Astrocyte of the cerebellum (primary cell): ENCODE results near the gene AIF1.

Experiments
- DNase-seq: peaks from one replicate; pipeline ENCODE4 v3.0.0-alpha.2; 2011; ENCODE audit warnings: low read depth
- H3K4me3 ChIP-seq: 2 replicates; pipeline ENCODE4 v1.5.1; 2011; ENCODE audit warnings: mild to moderate bottlenecking, low read depth, low read length, moderate library complexity
- CTCF ChIP-seq: IDR thresholded peaks from 2 replicates; pipeline ENCODE4 v1.5.1; 2012; ENCODE audit warnings: low read length, low read depth, moderate library complexity, mild to moderate bottlenecking; ENCODE audit errors: missing control alignments
- in situ Hi-C: cut with HindIII; loops from 2 replicates; pipeline ENCODE4 v1.10.0; 2017; ENCODE audit warnings: low sequenced_read_pairs

The AIF1 gene

GRCh38 chr6:31614075-31614619, 887 bp upstream of the AIF1 start:
- TF ChIP-seq CTCF: no peak
- in situ Hi-C loops: no loop called here
- H3K4me3 ChIP-seq: no peak overlapping the region
- DNase-seq: no peak

- no peak for TF ChIP-seq CTCF
- DNase-seq: no peak
- H3K4me3 ChIP-seq: no peak overlapping the region
- in situ Hi-C loops: loop anchor here (5.0 kb wide), 1 partner anchor 73 kb away; the partner anchor contains the start of gene DDX39B
These were observed 714 bp downstream of the AIF1 start for GRCh38 chr6:31615748-31616147.

- in situ Hi-C loops: loop anchor here (5.0 kb wide), 1 partner anchor 75 kb away; the partner anchor contains the start of gene DDX39B
- H3K4me3 ChIP-seq: no peak overlapping the region
- no peak for DNase-seq
- no peak for TF ChIP-seq CTCF
These were observed 2.0 kb downstream of the AIF1 start for GRCh38 chr6:31617010-31617409.

GRCh38 chr6:31619805-31620585, 5.0 kb downstream of the AIF1 start:
- peak overlapping the region; percentile 96 for H3K4me3 ChIP-seq
- peak; percentile 97 for DNase-seq
- in situ Hi-C loops: loop anchor here (5.0 kb wide), 1 partner anchor 78 kb away; the partner anchor contains the start of gene DDX39B
- no peak for TF ChIP-seq CTCF

- TF ChIP-seq CTCF: no peak
- peak; percentile 95 for DNase-seq
- in situ Hi-C loops: no loop called here
These were observed 5.7 kb downstream of the AIF1 start, which contains the start of gene PRRC2A for GRCh38 chr6:31620586-31621319. PRRC2A (plus strand) TSS chr6:31620715; CDS start chr6:31622790, 2,075 bp downstream.

GRCh38 chr6:31621320-31621939, 6.4 kb downstream of the AIF1 start:
- in situ Hi-C loops: no loop called here
- TF ChIP-seq CTCF: no peak
- peak overlapping the region; percentile 96 for H3K4me3 ChIP-seq
- no peak for DNase-seq

More at GRCh38 chr6:31620586-31621319, 5.7 kb downstream of the AIF1 start, which contains the start of gene PRRC2A:
- H3K4me3 ChIP-seq: peak within 1 kb of the TSS; percentile 96
